Measurements from ENCODE around the gene COX7A1.

The COX7A1 gene

GRCh38 chr19:36152352-36153091, at the start of gene COX7A1:
Gene COX7A1, minus strand, starts transcription at chr19:36152447. Its CDS starts 40 bp downstream, at chr19:36152407.
- no peak within 1 kb of the TSS for H3K4me2 ChIP-seq (ENCODE audit: low read length)
- no peaks in the 10 kb centered on the region for H3K4me1 ChIP-seq (ENCODE audit: control insufficient read depth, low read length)
- no peak within 1 kb of the TSS for H3K4me3 ChIP-seq (ENCODE audit: low read length)

DNA sequence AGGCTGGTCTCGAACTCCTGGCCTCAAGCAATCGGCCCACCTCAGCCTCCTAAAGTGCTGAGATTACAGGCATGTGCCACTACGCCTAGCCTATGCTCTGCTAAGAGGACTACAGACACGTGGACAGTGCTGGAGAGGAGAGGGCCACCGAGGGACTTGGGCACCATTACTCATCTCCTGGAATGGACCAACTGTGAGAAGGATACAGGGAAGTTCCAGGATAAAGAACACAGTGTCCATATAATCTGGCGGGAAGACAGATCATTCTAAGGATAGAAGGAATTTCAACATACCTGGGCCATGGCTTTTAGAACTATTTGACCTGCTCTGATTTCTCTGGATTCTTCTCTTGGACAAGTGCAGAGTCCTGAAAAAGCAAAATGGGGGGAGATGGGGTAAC, 49.4 kb upstream of the COX7A1 start:
- H3K9me2 ChIP-seq (replicated peaks; ENCODE audit: control insufficient read depth, low read length), result no peaks in the 10 kb centered on the region
- TF ChIP-seq EZH2phosphoT487 (IDR thresholded peaks at IDR 0.05; ENCODE audit: borderline replicate concordance, low read length), result no peak
- TF ChIP-seq, protein P1, sequence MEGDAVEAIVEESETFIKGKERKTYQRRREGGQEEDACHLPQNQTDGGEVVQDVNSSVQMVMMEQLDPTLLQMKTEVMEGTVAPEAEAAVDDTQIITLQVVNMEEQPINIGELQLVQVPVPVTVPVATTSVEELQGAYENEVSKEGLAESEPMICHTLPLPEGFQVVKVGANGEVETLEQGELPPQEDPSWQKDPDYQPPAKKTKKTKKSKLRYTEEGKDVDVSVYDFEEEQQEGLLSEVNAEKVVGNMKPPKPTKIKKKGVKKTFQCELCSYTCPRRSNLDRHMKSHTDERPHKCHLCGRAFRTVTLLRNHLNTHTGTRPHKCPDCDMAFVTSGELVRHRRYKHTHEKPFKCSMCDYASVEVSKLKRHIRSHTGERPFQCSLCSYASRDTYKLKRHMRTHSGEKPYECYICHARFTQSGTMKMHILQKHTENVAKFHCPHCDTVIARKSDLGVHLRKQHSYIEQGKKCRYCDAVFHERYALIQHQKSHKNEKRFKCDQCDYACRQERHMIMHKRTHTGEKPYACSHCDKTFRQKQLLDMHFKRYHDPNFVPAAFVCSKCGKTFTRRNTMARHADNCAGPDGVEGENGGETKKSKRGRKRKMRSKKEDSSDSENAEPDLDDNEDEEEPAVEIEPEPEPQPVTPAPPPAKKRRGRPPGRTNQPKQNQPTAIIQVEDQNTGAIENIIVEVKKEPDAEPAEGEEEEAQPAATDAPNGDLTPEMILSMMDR (IDR thresholded peaks at IDR 0.05; ENCODE audit: low read depth, low read length, poor library complexity, severe bottlenecking), result no peak
- H3K4me3 ChIP-seq (ENCODE audit: low read length), result no peak overlapping the region
- no peaks in the 10 kb centered on the region for H4K20me1 ChIP-seq (ENCODE audit: control insufficient read depth, insufficient read depth, low read depth, low read length)
- no peaks in the 10 kb centered on the region for H3K9me3 ChIP-seq (ENCODE audit: control insufficient read depth, insufficient read depth, low read length)
- H3F3A ChIP-seq (ENCODE audit: control insufficient read depth, insufficient read depth), result no peaks in the 10 kb centered on the region
- H3K27me3 ChIP-seq (ENCODE audit: control insufficient read depth, low read length), result no peaks in the 10 kb centered on the region
- peaks cover under 1% of the 10 kb centered on the region for H3K4me1 ChIP-seq (ENCODE audit: control insufficient read depth, low read length)
- no peaks in the 10 kb centered on the region for H3K79me2 ChIP-seq (ENCODE audit: control insufficient read depth, low read length)
- no peaks in the 10 kb centered on the region for H3K36me3 ChIP-seq (ENCODE audit: control insufficient read depth, low read length)
- no peak overlapping the region for H3K27ac ChIP-seq (ENCODE audit: low read depth, low read length)
- no peak overlapping the region for H3K4me2 ChIP-seq (ENCODE audit: low read length)

More at GRCh38 chr19:36152352-36153091, at the start of gene COX7A1:
- no peaks in the 10 kb centered on the region for H3K79me2 ChIP-seq (ENCODE audit: control insufficient read depth, low read length)
- H3K27me3 ChIP-seq (ENCODE audit: control insufficient read depth, low read length), result no peaks in the 10 kb centered on the region
- no peaks in the 10 kb centered on the region for H4K20me1 ChIP-seq (ENCODE audit: control insufficient read depth, insufficient read depth, low read depth, low read length)
- peaks cover 19% of the 10 kb centered on the region for H3K36me3 ChIP-seq (ENCODE audit: control insufficient read depth, low read length)
- H3K9me2 ChIP-seq (replicated peaks; ENCODE audit: control insufficient read depth, low read length), result no peaks in the 10 kb centered on the region
- TF ChIP-seq, protein P1 (IDR thresholded peaks at IDR 0.05; ENCODE audit: low read depth, low read length, poor library complexity, severe bottlenecking), result no peak
- TF ChIP-seq EZH2phosphoT487 (IDR thresholded peaks at IDR 0.05; ENCODE audit: borderline replicate concordance, low read length), result no peak
- no peaks in the 10 kb centered on the region for H3K9me3 ChIP-seq (ENCODE audit: control insufficient read depth, insufficient read depth, low read length)
- no peak within 1 kb of the TSS for H3K27ac ChIP-seq (ENCODE audit: low read depth, low read length)
- no peaks in the 10 kb centered on the region for H3F3A ChIP-seq (ENCODE audit: control insufficient read depth, insufficient read depth)

GRCh38 chr19:36198119-36198518, 45.9 kb upstream of the COX7A1 start:
- H3K4me1 ChIP-seq (ENCODE audit: control insufficient read depth, low read length), result peaks cover 7% of the 10 kb centered on the region
- H4K20me1 ChIP-seq (ENCODE audit: control insufficient read depth, insufficient read depth, low read depth, low read length), result no peaks in the 10 kb centered on the region
- H3K4me2 ChIP-seq (ENCODE audit: low read length), result no peak overlapping the region
- no peaks in the 10 kb centered on the region for H3F3A ChIP-seq (ENCODE audit: control insufficient read depth, insufficient read depth)
- no peak overlapping the region for H3K27ac ChIP-seq (ENCODE audit: low read depth, low read length)
- H3K4me3 ChIP-seq (ENCODE audit: low read length), result no peak overlapping the region
- H3K79me2 ChIP-seq (ENCODE audit: control insufficient read depth, low read length), result no peaks in the 10 kb centered on the region
- H3K9me2 ChIP-seq (replicated peaks; ENCODE audit: control insufficient read depth, low read length), result no peaks in the 10 kb centered on the region
- no peaks in the 10 kb centered on the region for H3K27me3 ChIP-seq (ENCODE audit: control insufficient read depth, low read length)
- H3K9me3 ChIP-seq (ENCODE audit: control insufficient read depth, insufficient read depth, low read length), result no peaks in the 10 kb centered on the region
- TF ChIP-seq EZH2phosphoT487 (IDR thresholded peaks at IDR 0.05; ENCODE audit: borderline replicate concordance, low read length), result no peak
- TF ChIP-seq, protein P1 (IDR thresholded peaks at IDR 0.05; ENCODE audit: low read depth, low read length, poor library complexity, severe bottlenecking), result no peak
- no peaks in the 10 kb centered on the region for H3K36me3 ChIP-seq (ENCODE audit: control insufficient read depth, low read length)
